OCI-M1 (cell line): ENCODE measurements around the gene KRTAP2-3.
"Not testable (repeated sequence)": the region's sequence is repeated elsewhere in the genome, so short reads cannot be mapped to it uniquely, and the experiment has no call there.

ENCODE experiments used
- DNase-seq: peaks from one replicate; lab custom pipeline; 2025; lab: John Stamatoyannopoulos, UW

The KRTAP2-3 gene

DNA sequence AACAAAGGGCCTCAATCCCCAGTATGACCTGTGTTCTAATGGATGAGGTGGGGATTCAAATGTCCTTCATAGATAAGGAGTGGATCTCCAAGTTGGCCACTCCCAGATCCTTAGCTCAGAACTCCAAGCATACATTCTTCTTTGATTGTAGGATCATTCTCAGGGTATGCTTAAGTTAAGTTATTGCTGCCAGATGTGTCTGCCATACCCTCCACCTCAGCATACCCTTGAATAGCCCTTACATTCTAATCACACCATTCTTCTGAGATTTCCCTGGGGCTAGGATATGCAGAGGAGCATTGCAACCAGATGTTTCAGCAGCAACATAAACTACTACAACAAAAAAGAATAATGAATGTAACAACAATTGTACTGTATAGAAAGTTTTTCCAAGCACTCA, 7.4 kb upstream of the KRTAP2-3 start:
- DNase-seq: no peak

DNA sequence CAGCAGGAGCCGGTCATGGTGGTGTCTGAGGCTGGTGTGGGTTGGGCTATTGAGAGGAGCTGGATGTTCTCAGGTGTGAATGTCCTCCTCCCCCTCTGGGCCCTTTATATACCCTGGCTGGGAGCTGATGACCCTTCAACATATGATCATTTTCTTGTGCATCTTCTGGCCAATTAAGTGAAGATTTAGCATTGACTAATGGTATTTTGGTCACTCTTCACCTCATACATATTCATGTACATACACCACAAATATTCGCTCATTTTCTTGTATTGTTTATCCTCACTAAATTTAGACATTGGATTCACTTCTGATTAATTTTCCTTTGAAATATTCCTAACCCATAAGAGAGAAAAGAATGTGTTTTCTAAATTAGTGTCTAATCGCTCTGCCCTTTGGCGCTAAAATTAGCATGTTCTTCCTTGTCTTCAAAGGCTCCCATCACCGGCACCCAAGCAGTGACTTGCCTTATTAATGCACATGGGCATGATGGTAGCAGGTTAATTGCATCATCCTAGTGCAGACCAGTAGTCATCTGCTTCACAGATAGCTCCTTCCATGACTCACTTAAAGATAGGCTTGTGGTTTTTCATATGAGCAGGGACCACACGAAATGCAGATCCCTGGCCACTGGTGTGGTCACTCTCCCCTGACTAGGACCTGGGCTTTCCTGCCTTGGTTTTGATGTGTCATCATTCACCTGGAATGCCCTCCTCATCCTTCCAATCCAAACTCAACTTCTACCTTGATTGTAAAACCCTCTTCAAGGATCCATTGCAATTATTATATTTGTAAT, 6.1 kb upstream of the KRTAP2-3 start, which contains the start of gene KRTAP2-4:
Gene KRTAP2-4 (minus strand): TSS at position 51 of the 796 bp plus-strand sequence. CDS start 34 bp downstream, at position 17.
- DNase-seq: peak; percentile 91

DNA sequence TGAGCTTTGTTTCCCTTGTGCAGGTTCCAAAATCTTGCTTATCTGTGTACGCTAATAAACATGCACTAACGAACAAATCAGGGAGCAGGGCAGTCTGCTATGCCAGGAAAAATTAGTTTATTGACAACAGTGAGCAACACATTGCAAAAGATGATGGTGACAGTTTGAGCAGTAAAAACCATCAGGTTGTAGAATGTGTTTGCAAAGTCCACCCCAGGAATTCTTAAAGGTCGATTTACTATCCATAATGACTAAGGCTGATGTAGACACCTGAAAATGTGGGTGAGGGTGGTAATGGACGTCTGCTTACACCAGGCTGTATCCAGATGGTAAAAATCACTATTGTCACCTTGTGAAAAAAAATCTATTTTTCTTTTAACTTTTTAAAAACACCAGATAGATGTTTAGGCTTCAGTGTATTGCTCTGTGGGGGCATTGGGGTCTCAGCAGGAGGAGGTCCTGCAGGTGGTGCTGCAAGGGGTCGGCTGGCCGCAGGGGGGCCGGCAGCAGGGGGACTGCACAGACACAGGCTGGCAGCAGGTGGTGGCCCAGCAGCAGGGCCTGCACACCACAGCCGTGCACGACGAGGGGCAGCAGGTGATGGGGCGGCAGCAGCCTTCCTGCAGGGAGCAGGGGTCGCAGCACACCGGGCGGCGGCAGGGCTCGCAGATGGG, 5.2 kb upstream of the KRTAP2-3 start:
- peak; percentile 9 for DNase-seq

DNA sequence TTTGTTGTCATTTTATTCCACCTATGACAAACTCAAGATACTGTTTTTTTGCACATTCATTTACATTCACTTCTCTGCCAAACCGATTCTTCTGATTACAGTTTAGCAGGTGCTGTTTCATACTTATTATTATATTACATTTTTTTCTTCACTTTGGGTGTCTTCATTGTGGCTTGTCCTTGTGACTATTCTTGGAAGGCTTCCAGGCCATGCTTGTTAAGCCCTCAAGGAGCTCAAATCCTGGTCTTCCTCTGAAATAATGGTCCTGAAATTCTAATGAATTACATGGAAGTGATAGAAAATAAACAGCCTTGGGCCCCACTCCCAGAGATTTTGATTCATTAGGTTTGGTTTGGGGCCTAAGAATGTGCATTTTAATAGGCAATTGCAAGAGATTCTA, 4.4 kb upstream of the KRTAP2-3 start:
- peak; percentile 46 for DNase-seq

- no peak for DNase-seq
These were observed 3.5 kb upstream of the KRTAP2-3 start for GRCh38 chr17:41063449-41063848.

GRCh38 chr17:41061964-41062363, 2.0 kb upstream of the KRTAP2-3 start:
- DNase-seq: no peak

- DNase-seq: not testable (repeated sequence)
These were observed 450 bp downstream of the KRTAP2-3 start for GRCh38 chr17:41059276-41060051.

- DNase-seq: no peak
These were observed 1.2 kb downstream of the KRTAP2-3 start for GRCh38 chr17:41058741-41059140.

- no peak for DNase-seq
These were observed 2.4 kb downstream of the KRTAP2-3 start for GRCh38 chr17:41057547-41057946.

DNA sequence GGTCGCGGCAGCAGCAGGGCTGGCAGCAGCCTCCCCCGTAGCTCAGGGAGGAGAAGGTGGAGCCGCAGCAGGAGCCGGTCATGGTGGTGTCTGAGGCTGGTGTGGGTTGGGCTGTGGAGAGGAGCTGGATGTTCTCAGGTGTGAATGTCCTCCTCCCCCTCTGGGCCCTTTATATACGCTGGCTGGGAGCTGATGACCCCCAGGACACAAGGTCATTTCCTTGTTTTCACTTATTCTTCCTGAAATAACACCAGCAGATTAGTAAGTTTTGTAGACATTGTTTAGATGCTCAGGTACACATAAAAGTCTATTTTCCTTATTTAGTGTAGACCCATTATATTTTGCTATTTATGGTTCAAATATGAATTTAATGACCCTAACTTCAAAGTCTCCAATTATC, 4.8 kb downstream of the KRTAP2-3 start, which contains the start of gene KRTAP2-2:
Gene KRTAP2-2 (minus strand): TSS at position 101 of the 400 bp plus-strand sequence. CDS start 19 bp downstream, at position 82.
- DNase-seq: not testable (repeated sequence)

GRCh38 chr17:41054556-41054955, 5.4 kb downstream of the KRTAP2-3 start:
- not testable (repeated sequence) for DNase-seq

- no peak for DNase-seq
These were observed 5.9 kb downstream of the KRTAP2-3 start for GRCh38 chr17:41054025-41054424.

- no peak for DNase-seq
These were observed 7.3 kb downstream of the KRTAP2-3 start for GRCh38 chr17:41052566-41052965.

- DNase-seq: no peak
These were observed 10.8 kb downstream of the KRTAP2-3 start for GRCh38 chr17:41049110-41049509.

GRCh38 chr17:41048441-41048840, 11.5 kb downstream of the KRTAP2-3 start:
- no peak for DNase-seq

DNA sequence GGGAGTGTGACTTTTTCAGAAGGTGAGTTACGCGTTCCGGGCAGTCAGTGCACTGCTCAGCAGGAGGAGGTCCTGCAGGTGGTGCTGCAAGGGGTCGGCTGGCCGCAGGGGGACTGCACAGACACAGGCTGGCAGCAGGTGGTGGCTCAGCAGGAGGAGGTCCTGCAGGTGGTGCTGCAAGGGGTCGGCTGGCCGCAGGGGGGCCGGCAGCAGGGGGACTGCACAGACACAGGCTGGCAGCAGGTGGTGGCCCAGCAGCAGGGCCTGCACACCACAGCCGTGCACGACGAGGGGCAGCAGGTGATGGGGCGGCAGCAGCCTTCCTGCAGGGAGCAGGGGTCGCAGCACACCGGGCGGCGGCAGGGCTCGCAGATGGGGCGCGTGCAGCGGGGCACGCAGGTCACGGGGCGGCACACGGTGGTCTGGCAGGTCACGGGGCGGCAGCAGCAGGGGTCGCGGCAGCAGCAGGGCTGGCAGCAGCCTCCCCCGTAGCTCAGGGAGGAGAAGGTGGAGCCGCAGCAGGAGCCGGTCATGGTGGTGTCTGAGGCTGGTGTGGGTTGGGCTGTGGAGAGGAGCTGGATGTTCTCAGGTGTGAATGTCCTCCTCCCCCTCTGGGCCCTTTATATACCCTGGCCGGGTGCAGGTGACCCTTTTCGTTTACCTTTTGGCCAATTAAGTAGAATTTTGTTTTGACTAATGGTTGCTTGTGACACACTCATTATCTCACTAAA, 13.0 kb downstream of the KRTAP2-3 start, which contains the start of gene KRTAP2-1:
Gene KRTAP2-1 (minus strand): TSS at position 582 of the 731 bp plus-strand sequence. CDS start 49 bp downstream, at position 533.
- not testable (repeated sequence) for DNase-seq

DNA sequence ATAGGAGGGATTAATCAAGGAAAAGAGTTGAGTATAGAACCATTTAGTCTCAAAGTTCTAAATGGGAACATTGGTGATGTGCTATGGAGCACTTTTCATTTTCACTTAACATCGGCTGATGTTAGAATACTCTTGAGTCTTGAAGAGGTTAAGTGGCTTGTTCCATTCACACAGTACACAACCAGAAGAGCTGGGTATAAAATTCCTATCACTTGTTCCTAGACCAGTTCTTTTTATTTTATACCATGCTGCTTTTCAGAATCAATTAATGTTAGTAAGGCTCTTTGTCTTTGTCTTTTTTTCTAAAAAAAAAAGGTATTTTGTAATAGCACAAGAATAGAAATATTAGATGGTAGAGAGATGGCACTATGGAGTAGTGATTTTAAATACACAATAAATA, 17.0 kb downstream of the KRTAP2-3 start:
- no peak for DNase-seq

- DNase-seq: not testable (repeated sequence)
These were observed 18.9 kb downstream of the KRTAP2-3 start, which contains the start of gene KRTAP1-1 for GRCh38 chr17:41040783-41041571. TSS of gene KRTAP1-1 (minus strand) at chr17:41041450. CDS start at chr17:41041397, 53 bp downstream.

- DNase-seq: no peak
These were observed 22.0 kb downstream of the KRTAP2-3 start for GRCh38 chr17:41037853-41038350.

GRCh38 chr17:41034346-41034935, 25.5 kb downstream of the KRTAP2-3 start, which contains the start of gene KRTAP1-3:
TSS of gene KRTAP1-3 (minus strand) at chr17:41034874. CDS start at chr17:41034821, 53 bp downstream.
- not testable (repeated sequence) for DNase-seq
